Activated T-helper 17 cell treated with anti-CD3 and anti-CD28 coated beads, Interleukin-2, amount 50 U/mL, for 72 hours (primary cell): ENCODE measurements around the gene COQ3. TPM values are rescaled to one million over a fixed set of nuclear protein-coding genes. Genes with fewer than 3 reads are reported as not detected.
A peak's percentile ranks its signal among the peaks of the same experiment; 100 is the strongest.
"Not testable (repeated sequence)": the region's sequence is repeated elsewhere in the genome, so short reads cannot be mapped to it uniquely, and the experiment has no call there.

Experiments used
- ATAC-seq: fragments of 150-1000 bp; cut with Tn5 transposase; replicated peaks from 2 replicates; pipeline ENCODE4 v1.10.0; 2021; ENCODE audit warnings: mild to moderate bottlenecking, moderate library complexity
- H3K27ac Mint-ChIP-seq: one replicate; pipeline ENCODE4 v1.8.0; 2022; ENCODE audit warnings: mixed read lengths
- H3K27me3 Mint-ChIP-seq: one replicate; pipeline ENCODE4 v1.8.0; 2022; ENCODE audit warnings: mixed read lengths
- H3K36me3 Mint-ChIP-seq: one replicate; pipeline ENCODE4 v1.8.0; 2022; ENCODE audit warnings: low read depth, mild to moderate bottlenecking, mixed read lengths
- H3K4me1 Mint-ChIP-seq: one replicate; pipeline ENCODE4 v1.8.0; 2022; ENCODE audit warnings: mixed read lengths
- H3K4me3 Mint-ChIP-seq: one replicate; pipeline ENCODE4 v1.8.0; 2022; ENCODE audit warnings: mild to moderate bottlenecking, mixed read lengths
- H3K9me3 Mint-ChIP-seq: one replicate; pipeline ENCODE4 v1.8.0; 2022; ENCODE audit warnings: mixed read lengths
- total RNA-seq, 2 donors: library from RNA; stranded (reverse); gene quantifications; one replicate each; pipeline ENCODE4 v1.2.3, GENCODE V29; 2022

The COQ3 gene
- total RNA-seq, 2 donors from 2014 or later = 3.0 to 6.9 TPM

GRCh38 chr6:99354983-99355382 lies 39.0 kb downstream of the COQ3 start:
- H3K27me3 Mint-ChIP-seq = peaks cover 51% of the 10 kb centered on the region
- H3K27ac Mint-ChIP-seq = no peak overlapping the region
- no peaks in the 10 kb centered on the region for H3K4me1 Mint-ChIP-seq
- no peak overlapping the region for H3K4me3 Mint-ChIP-seq
- no peak for ATAC-seq
- no peaks in the 10 kb centered on the region for H3K36me3 Mint-ChIP-seq
- no peaks in the 10 kb centered on the region for H3K9me3 Mint-ChIP-seq

- Mint-ChIP-seq H3K4me1 (no peaks in the 10 kb centered on the region), H3K27ac (no peak overlapping the region), H3K4me3 (no peak overlapping the region), H3K36me3 (no peaks in the 10 kb centered on the region), H3K27me3 (peaks cover 55% of the 10 kb centered on the region), H3K9me3 (no peaks in the 10 kb centered on the region)
- no peak for ATAC-seq
Measured at GRCh38 chr6:99353126-99353525, 40.9 kb downstream of the COQ3 start.

GRCh38 chr6:99350573-99350972 lies 43.4 kb downstream of the COQ3 start:
- H3K4me1 Mint-ChIP-seq = no peaks in the 10 kb centered on the region
- no peak for ATAC-seq
- H3K27ac Mint-ChIP-seq = no peak overlapping the region
- no peaks in the 10 kb centered on the region for H3K9me3 Mint-ChIP-seq
- H3K27me3 Mint-ChIP-seq = peaks cover 59% of the 10 kb centered on the region
- no peak overlapping the region for H3K4me3 Mint-ChIP-seq
- no peaks in the 10 kb centered on the region for H3K36me3 Mint-ChIP-seq

- H3K27me3 Mint-ChIP-seq = peaks cover 59% of the 10 kb centered on the region
- no peak within 1 kb of the TSS for H3K27ac Mint-ChIP-seq
- peaks cover under 1% of the 10 kb centered on the region for H3K4me1 Mint-ChIP-seq
- H3K9me3 Mint-ChIP-seq = no peaks in the 10 kb centered on the region
- peak within 1 kb of the TSS; percentile 17 for H3K4me3 Mint-ChIP-seq
- peak; percentile 40 for ATAC-seq
- no peaks in the 10 kb centered on the region for H3K36me3 Mint-ChIP-seq
Measured at GRCh38 chr6:99349171-99350141, 44.5 kb downstream of the COQ3 start, which contains the start of gene FAXC. Gene FAXC, minus strand, starts transcription at chr6:99349674. Its CDS starts 302 bp downstream, at chr6:99349372.

- peaks cover 64% of the 10 kb centered on the region for H3K27me3 Mint-ChIP-seq
- H3K4me1 Mint-ChIP-seq = peaks cover 4% of the 10 kb centered on the region
- H3K4me3 Mint-ChIP-seq = peak overlapping the region; percentile 17
- H3K36me3 Mint-ChIP-seq = no peaks in the 10 kb centered on the region
- ATAC-seq = no peak
- no peak overlapping the region for H3K27ac Mint-ChIP-seq
- no peaks in the 10 kb centered on the region for H3K9me3 Mint-ChIP-seq
Measured at GRCh38 chr6:99348288-99349170, 45.5 kb downstream of the COQ3 start.

GRCh38 chr6:99347804-99348203 lies 46.2 kb downstream of the COQ3 start:
- no peak for ATAC-seq

GRCh38 chr6:99346595-99346994 lies 47.4 kb downstream of the COQ3 start:
- no peak overlapping the region for H3K27ac Mint-ChIP-seq
- H3K4me3 Mint-ChIP-seq = no peak overlapping the region
- H3K9me3 Mint-ChIP-seq = no peaks in the 10 kb centered on the region
- peaks cover 4% of the 10 kb centered on the region for H3K4me1 Mint-ChIP-seq
- peaks cover 57% of the 10 kb centered on the region for H3K27me3 Mint-ChIP-seq
- no peak for ATAC-seq
- H3K36me3 Mint-ChIP-seq = no peaks in the 10 kb centered on the region

More at GRCh38 chr6:99347804-99348203, 46.2 kb downstream of the COQ3 start:
- Mint-ChIP-seq H3K27me3 (peaks cover 62% of the 10 kb centered on the region), H3K4me3 (no peak overlapping the region), H3K27ac (no peak overlapping the region), H3K9me3 (no peaks in the 10 kb centered on the region), H3K36me3 (no peaks in the 10 kb centered on the region), H3K4me1 (peaks cover 4% of the 10 kb centered on the region)

- Mint-ChIP-seq H3K4me1 (peaks cover 4% of the 10 kb centered on the region), H3K27me3 (peaks cover 43% of the 10 kb centered on the region), H3K27ac (no peak overlapping the region)
Measured at GRCh38 chr6:99345164-99345563, 48.8 kb downstream of the COQ3 start.

GRCh38 chr6:99344289-99344688 lies 49.7 kb downstream of the COQ3 start:
- H3K27me3 Mint-ChIP-seq = peaks cover 46% of the 10 kb centered on the region
- ATAC-seq = peak; percentile 9
- H3K4me1 Mint-ChIP-seq = peaks cover 4% of the 10 kb centered on the region
- no peak overlapping the region for H3K4me3 Mint-ChIP-seq
- H3K36me3 Mint-ChIP-seq = no peaks in the 10 kb centered on the region
- H3K27ac Mint-ChIP-seq = no peak overlapping the region
- no peaks in the 10 kb centered on the region for H3K9me3 Mint-ChIP-seq

More at GRCh38 chr6:99345164-99345563, 48.8 kb downstream of the COQ3 start:
- no peak overlapping the region for H3K4me3 Mint-ChIP-seq
- ATAC-seq = peak; percentile 64
- no peaks in the 10 kb centered on the region for H3K9me3 Mint-ChIP-seq
- H3K36me3 Mint-ChIP-seq = no peaks in the 10 kb centered on the region

GRCh38 chr6:99341862-99342455 lies 52.0 kb downstream of the COQ3 start:
- Mint-ChIP-seq H3K4me1 (peaks cover 4% of the 10 kb centered on the region), H3K36me3 (no peaks in the 10 kb centered on the region), H3K27me3 (peaks cover 45% of the 10 kb centered on the region), H3K4me3 (no peak overlapping the region), H3K9me3 (no peaks in the 10 kb centered on the region), H3K27ac (no peak overlapping the region)
- ATAC-seq = no peak

- no peaks in the 10 kb centered on the region for H3K36me3 Mint-ChIP-seq
- no peak for ATAC-seq
- H3K27me3 Mint-ChIP-seq = peaks cover 28% of the 10 kb centered on the region
- H3K4me3 Mint-ChIP-seq = no peak overlapping the region
- H3K4me1 Mint-ChIP-seq = no peaks in the 10 kb centered on the region
- H3K9me3 Mint-ChIP-seq = no peaks in the 10 kb centered on the region
- no peak overlapping the region for H3K27ac Mint-ChIP-seq
Measured at GRCh38 chr6:99338188-99338587, 55.8 kb downstream of the COQ3 start.

- not testable (repeated sequence) for ATAC-seq, H3K9me3 Mint-ChIP-seq, H3K4me1 Mint-ChIP-seq, H3K27ac Mint-ChIP-seq, H3K4me3 Mint-ChIP-seq, H3K36me3 Mint-ChIP-seq
- peaks cover 28% of the 10 kb centered on the region for H3K27me3 Mint-ChIP-seq
Measured at GRCh38 chr6:99335298-99335697, 58.7 kb downstream of the COQ3 start.

- no peak overlapping the region for H3K27ac Mint-ChIP-seq
- H3K4me1 Mint-ChIP-seq = no peaks in the 10 kb centered on the region
- peaks cover 26% of the 10 kb centered on the region for H3K27me3 Mint-ChIP-seq
- H3K4me3 Mint-ChIP-seq = no peak overlapping the region
- H3K36me3 Mint-ChIP-seq = no peaks in the 10 kb centered on the region
- no peaks in the 10 kb centered on the region for H3K9me3 Mint-ChIP-seq
- peak; percentile 15 for ATAC-seq
Measured at GRCh38 chr6:99334526-99335127, 59.4 kb downstream of the COQ3 start.

GRCh38 chr6:99333068-99333467 lies 60.9 kb downstream of the COQ3 start:
- peak; percentile 53 for ATAC-seq
- Mint-ChIP-seq H3K9me3 (no peaks in the 10 kb centered on the region), H3K36me3 (no peaks in the 10 kb centered on the region), H3K4me3 (no peak overlapping the region), H3K4me1 (no peaks in the 10 kb centered on the region), H3K27me3 (peaks cover 15% of the 10 kb centered on the region), H3K27ac (no peak overlapping the region)
